HEK293T (cell line): ENCODE results near the gene ASB2.

ENCODE experiments used
- CTBP1 ChIP-seq: fragments of 450-650 bp; IDR thresholded peaks from 2 replicates; pipeline ENCODE4 v1.6.1; 2016; ENCODE audit warnings: borderline replicate concordance
- FOXK2 ChIP-seq: fragments of 450-650 bp; IDR thresholded peaks from 2 replicates; pipeline ENCODE4 v1.6.1; 2016; ENCODE audit warnings: mild to moderate bottlenecking
- SP1 ChIP-seq: fragments of 450-650 bp; IDR thresholded peaks from 2 replicates; pipeline ENCODE4 v1.6.1; 2017

DNA sequence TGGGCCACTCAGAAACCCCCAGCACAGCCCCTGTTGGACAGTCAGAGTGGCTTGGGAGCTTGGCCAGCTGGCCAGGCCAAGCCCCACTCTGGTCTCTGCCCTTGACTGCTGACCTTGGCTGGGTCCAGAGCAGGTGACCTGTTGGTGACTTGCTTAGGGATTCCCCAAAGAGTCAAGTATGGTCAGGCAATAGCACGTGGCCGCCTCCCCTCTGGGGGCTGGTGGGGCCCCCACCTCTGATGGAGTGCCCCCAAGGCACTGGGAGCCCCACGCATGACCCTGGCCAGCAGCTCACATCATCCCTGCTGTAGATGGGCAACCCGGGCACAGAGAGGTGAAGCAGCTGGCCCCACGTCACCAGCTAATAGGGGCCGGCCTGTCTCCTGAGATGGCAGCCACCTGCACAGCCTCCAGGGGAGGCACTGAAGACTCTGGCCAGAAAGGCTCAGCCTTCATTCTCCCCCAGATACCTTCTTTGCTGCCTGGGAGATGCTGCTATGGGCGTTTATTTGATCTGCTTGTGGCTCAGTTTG lies 22.6 kb upstream of the ASB2 start:
- TF ChIP-seq SP1 (no peak), FOXK2 (no peak), CTBP1 (no peak)
